SK-N-SH treated with all-trans-retinoic acid at 6 μM for 48 hours (cell line): ENCODE measurements around the gene PIANP.

Experiments used
- ARNTL ChIP-seq: fragments of 450-650 bp; formaldehyde crosslinking; IDR thresholded peaks from 2 replicates; pipeline ENCODE4 v1.5.0; 2020; ENCODE audit warnings: low read depth, mild to moderate bottlenecking, moderate library complexity, borderline replicate concordance
- OSR1 ChIP-seq: fragments of 250-450 bp; sonication (Bioruptor Pico); IDR thresholded peaks from 2 replicates; pipeline ENCODE4 v1.8.0; 2022; ENCODE audit warnings: moderate library complexity, mild to moderate bottlenecking, inconsistent platforms
- ZFP3 ChIP-seq: fragments of 250-450 bp; sonication (Bioruptor Pico); IDR thresholded peaks from 2 replicates; pipeline ENCODE4 v1.5.0; 2020; ENCODE audit warnings: mild to moderate bottlenecking, moderate library complexity
- ZFP30 ChIP-seq: fragments of 450-650 bp; formaldehyde crosslinking; IDR thresholded peaks from 2 replicates; pipeline ENCODE4 v1.5.0; 2022; ENCODE audit warnings: mild to moderate bottlenecking, moderate library complexity
- ZNF565 ChIP-seq: fragments of 450-650 bp; formaldehyde crosslinking; conservative IDR thresholded peaks from 2 replicates; pipeline ENCODE4 v1.5.0; 2020; ENCODE audit warnings: low read depth, mild to moderate bottlenecking, moderate library complexity
- ZNF8 ChIP-seq: fragments of 450-650 bp; formaldehyde crosslinking; IDR thresholded peaks from 2 replicates; pipeline ENCODE4 v1.5.0; 2020; ENCODE audit warnings: mild to moderate bottlenecking, moderate library complexity
- TF ChIP-seq, protein P1 (sequence below): fragments of 250-450 bp; sonication (Bioruptor Pico); IDR thresholded peaks from 2 replicates; pipeline ENCODE4 v1.5.1; 2020; ENCODE audit warnings: low read depth, mild to moderate bottlenecking, moderate library complexity
- TF ChIP-seq, protein P2 (sequence below): fragments of 250-450 bp; sonication (Bioruptor Pico); IDR thresholded peaks from 2 replicates; pipeline ENCODE4 v1.5.1; 2021; ENCODE audit warnings: mild to moderate bottlenecking, moderate library complexity

DNA sequence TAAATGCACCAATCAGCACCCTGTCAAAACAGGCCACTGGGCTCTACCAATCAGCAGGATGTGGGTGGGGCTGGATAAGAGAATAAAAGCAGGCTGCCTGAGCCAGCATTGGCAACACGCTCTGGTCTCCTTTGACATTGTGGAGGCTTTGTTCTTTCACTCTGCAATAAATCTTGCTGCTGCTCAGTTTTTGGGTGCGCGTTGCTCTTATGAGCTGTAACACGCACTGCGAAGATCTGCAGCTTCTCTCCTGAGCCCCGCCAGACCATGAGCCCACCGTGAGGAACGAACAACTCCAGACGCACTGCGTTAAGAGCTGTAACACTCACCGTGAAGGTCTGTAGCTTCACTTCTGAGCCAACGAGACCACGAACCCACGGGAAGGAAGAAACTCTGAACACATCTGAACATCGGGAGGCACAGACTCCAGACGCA lies 8.4 kb upstream of the PIANP start:
- TF ChIP-seq ZNF565 (no peak), ARNTL (CRISPR knock-in tag) (no peak), ZFP3 (CRISPR knock-in tag) (no peak), ZNF8 (no peak), ZFP30 (CRISPR knock-in tag) (no peak), OSR1 (CRISPR knock-in tag) (no peak)
- TF ChIP-seq, protein P1, sequence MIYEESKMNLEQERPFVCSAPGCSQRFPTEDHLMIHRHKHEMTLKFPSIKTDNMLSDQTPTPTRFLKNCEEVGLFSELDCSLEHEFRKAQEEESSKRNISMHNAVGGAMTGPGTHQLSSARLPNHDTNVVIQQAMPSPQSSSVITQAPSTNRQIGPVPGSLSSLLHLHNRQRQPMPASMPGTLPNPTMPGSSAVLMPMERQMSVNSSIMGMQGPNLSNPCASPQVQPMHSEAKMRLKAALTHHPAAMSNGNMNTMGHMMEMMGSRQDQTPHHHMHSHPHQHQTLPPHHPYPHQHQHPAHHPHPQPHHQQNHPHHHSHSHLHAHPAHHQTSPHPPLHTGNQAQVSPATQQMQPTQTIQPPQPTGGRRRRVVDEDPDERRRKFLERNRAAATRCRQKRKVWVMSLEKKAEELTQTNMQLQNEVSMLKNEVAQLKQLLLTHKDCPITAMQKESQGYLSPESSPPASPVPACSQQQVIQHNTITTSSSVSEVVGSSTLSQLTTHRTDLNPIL (CRISPR knock-in tag): no peak
- TF ChIP-seq, protein P2, sequence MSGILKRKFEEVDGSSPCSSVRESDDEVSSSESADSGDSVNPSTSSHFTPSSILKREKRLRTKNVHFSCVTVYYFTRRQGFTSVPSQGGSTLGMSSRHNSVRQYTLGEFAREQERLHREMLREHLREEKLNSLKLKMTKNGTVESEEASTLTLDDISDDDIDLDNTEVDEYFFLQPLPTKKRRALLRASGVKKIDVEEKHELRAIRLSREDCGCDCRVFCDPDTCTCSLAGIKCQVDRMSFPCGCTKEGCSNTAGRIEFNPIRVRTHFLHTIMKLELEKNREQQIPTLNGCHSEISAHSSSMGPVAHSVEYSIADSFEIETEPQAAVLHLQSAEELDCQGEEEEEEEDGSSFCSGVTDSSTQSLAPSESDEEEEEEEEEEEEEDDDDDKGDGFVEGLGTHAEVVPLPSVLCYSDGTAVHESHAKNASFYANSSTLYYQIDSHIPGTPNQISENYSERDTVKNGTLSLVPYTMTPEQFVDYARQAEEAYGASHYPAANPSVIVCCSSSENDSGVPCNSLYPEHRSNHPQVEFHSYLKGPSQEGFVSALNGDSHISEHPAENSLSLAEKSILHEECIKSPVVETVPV (CRISPR knock-in tag): no peak
